Measurements from ENCODE around the gene PVALEF.

- TF ChIP-seq CTCF (IDR thresholded peaks at IDR 0.05) (peak in 2 of 12 donors; percentile 8 to 30), POLR2A (IDR thresholded peaks at IDR 0.05) (no peak)
Observed at GRCh38 chr17:81119223-81120148, 45.8 kb upstream of the PVALEF start.

Data from heart left ventricle (tissue), 13 donors.